C4-2B (cell line): ENCODE results near the gene SFMBT2.

Source experiments
- CTCF ChIP-seq: fragments of 450-650 bp; conservative IDR thresholded peaks from 2 replicates; pipeline ENCODE4 v1.5.1; 2017; ENCODE audit warnings: mild to moderate bottlenecking
- ZFX ChIP-seq: fragments of 450-650 bp; IDR thresholded peaks from 2 replicates; pipeline ENCODE4 v1.6.1; 2017

GRCh38 chr10:7378602-7379403 is 32.0 kb downstream of the SFMBT2 start:
- no peak for TF ChIP-seq CTCF
- TF ChIP-seq ZFX = no peak
